ENCODE data around the gene CASKIN1.

The CASKIN1 gene

GRCh38 chr16:2190659-2191445 is 5.6 kb downstream of the CASKIN1 start:
- DNase-seq, result no peak

GRCh38 chr16:2190002-2190658 is 6.3 kb downstream of the CASKIN1 start:
- DNase-seq, result no peak

DNA sequence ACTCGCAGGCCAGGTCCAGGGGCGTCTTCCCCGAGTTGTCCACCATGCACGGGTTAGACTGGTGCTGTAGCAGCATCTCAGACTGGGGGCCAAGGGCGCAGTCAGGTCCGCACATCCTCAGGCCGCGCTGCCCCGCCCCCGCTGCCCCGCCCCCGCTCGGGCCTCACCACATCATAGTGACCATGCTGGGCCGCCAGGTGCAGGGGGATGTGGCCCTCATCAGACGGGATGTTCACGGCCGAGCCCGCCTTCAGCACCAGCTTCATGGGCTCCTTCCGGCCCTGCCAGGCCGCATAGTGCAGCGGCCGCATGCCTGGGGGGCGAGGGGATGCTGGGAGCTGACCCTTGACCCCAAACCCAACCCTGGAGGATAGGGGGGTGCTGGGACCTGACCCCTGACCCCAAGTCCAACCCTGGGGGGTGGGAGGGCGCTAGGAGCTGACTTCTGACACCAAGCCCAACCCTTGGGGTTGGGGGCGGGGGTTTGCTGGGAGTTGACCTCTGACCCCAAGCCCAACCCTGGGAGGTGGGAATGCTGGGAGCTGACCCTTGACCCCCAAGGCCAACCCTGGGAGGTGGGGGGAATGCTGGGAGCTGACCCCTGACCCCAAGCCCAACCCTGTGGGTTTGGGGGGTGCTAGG is 7.0 kb downstream of the CASKIN1 start:
- no peak for DNase-seq

DNA sequence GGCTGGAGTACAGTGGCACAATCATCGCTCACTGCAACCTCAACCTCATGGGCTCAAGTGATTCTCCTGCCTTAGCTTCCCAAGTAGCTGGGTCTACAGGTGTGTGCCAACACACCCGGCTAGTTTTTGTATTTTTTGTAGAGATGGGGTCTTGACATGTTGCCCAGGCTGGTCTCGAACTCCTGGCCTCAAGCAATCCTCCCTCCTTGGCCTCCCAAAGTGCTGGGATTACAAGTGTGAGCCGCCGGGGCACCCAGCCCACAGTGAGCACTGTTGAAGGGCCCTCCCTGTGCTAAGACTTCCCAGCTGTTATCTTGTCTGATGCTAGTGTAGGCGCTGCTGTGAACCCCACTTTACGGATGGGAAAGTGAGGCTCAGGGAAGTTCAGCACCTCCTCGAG is 8.0 kb downstream of the CASKIN1 start:
- no peak for DNase-seq

DNA sequence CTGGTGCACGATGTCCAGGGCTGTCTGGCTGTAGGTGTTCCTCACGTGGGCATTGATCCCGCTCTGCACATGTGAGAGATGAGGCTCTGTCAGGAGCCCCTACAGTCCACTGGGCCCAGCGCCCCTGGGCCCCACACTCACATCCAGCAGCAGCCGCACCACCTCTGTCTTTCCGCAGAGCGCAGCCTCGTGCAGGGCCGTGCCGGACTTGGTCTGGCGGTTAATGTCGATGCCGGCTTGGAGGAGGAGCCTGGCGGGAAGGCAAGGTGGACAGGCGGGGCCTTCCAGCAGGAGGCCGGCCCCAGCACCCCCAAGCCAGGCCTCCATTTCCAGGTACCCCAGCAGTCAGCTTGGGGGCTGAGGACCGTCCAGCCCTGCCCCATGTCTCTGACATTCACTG is 9.2 kb downstream of the CASKIN1 start:
- DNase-seq, result no peak

DNA sequence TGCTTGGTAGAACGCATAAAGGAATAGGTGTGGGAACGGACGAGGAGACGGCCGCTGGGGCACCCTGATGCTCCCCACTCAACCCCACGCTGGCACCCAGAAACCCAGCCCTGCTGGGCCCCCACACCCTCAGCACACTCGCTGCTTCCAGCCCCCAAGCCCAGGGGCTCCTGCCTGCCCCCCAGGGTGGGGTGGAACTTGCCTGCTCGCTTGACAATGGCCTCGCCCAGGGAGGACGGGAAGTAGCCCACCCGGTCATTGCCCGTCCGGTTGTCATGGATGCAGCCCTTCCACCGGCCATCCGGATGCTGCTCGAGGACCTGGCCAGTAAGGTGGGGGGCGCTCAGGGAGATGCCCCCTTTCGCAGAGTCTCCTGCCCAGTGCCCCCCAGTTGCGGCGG is 9.9 kb downstream of the CASKIN1 start:
- no peak for DNase-seq

DNA sequence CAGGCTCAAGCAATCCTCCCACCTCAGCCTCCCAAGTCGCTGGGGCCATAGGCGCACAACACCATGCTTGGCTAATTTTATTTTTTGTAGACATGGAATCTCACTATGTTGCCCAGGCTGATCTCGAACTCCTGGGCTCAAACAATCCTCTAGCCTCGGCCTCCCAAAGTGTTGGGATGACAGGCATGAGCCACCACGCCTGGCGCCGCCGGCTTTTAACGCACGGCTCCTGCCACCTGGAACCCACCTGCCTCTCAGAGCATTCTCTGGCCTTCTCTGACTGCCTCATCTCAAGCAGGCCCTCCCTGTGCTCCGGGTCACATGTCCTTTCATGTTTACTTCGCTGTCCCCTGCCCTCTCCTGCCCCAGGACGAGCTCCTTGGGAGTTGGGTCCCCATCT is 10.3 kb downstream of the CASKIN1 start:
- DNase-seq, result no peak

DNA sequence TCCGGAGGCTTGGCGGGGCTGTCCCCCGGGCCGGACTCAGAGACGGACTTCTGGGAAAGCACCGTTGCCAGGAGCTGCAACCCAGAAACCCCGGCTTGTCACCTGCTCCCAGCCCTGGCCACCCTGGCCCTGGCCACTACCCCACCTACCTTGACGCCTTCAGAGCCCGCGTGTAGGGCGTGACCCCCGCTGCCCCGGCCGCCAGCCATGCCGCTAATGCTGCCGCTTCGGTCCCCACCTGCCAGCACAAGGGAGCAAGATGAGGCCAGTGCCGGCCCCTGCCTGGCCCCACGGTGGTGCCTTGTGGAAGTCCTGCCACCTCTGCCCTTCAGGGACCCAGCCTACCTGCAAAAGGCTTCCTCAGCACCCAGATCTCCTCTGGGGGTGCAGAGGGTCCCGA is 11.4 kb downstream of the CASKIN1 start:
- no peak for DNase-seq

DNA sequence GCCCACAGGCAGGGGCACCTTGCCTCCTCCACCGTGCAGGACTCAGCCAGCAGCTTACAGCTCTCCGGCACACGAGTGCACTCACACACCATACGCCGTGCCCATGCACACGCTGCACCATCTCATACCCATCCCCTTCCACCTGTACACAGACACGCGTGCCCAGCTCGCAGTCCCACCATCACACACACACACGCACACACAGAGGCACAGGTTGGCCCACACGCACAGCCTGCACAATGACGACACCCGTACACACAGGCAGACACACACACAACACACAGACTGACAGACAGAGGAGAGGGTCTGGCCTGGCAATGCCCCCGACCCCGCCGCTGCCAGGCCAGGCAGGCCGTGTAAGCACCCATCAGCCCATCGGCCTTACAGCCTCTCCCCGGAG is 12.1 kb downstream of the CASKIN1 start:
- DNase-seq, result no peak

GRCh38 chr16:2183671-2184070 is 12.7 kb downstream of the CASKIN1 start:
- no peak for DNase-seq

DNA sequence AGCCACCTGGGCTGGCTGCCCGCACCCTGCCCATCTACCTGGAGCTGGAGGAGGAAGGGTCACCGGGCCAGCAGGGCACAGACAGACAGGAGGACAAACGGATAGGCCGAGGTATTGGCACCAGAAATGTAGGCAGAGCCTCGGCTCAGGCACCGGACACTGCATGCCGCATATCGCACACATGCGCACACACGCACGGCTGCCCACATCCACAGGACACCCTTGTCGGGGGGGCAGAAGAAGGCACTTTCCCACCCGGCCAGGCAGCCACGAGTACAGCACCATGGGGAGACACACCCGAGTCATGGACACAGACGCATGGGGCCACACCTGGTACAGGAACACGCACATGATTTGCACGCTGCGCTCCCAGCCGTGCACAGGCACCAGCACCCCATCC is 14.5 kb downstream of the CASKIN1 start:
- no peak for DNase-seq

DNA sequence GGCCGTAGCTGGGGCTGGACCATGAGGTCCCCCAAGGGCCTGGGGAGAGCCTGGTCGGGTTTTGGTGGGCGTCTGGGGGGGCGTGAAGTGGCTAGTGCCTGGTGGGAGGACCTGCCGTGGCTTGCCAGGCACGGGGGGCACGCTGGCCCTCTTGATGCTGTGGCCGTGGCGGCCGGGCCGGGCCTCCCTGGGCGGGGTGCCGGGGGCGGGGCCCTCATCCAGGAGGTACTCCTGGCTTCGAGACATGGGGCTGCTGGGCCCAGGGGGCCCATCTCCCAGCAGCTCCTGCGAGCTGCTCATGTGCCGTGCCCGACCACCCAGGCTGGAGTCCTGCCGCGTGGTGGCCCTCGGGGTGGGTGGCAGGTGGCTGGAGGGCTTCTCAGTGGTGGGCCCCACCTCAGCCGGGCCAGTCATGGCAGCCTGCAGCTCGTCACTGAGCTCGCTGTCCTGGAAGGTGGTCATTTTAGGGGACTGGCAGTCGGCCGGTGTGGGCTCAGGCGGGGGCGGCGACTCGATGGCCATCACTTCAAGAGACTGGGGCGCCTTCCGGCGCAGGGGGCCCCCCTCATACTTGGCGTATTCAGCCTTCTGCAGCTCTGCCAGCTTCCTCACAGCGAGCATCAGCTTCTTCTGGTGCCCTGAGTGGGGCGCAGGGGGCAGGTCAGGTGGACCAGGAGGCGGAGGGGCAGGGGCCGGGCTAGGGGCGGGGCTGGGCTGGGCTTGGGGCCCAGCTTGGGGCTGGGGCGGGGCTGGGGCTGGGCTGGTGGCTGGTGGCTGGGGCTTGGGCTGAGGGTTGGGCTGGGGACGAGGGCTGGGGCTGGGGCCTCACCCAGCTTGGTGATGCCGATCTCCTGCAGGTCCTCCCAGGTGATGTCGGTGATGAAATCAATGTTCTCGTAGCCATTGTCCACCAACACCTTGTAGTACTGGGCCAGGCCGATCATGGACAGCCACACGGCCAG is 15.2 kb downstream of the CASKIN1 start:
- DNase-seq, result no peak

DNA sequence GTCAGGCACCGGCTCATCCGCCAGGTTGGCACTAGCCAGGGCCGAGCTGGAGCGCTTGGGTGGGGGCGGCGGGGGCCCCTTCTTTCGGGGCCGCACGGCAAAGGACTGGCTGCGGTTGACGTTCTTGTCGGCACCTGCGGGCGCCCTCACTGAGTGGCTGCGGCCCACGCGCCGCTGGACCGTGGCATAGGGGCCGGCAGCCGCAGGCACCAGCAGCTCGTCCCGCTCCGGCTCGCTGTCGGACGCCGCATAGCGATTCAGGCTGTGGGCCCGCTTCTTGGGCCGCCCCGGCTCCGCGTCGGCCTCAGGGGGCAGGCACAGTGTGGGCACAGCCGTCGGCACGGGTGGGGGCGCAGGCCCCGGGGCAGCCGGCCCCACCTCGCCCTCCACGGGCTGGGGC is 15.9 kb downstream of the CASKIN1 start:
- DNase-seq, result no peak

- no peak for DNase-seq
These were observed 16.8 kb downstream of the CASKIN1 start for GRCh38 chr16:2179576-2179975.

- no peak for DNase-seq
These were observed 17.3 kb downstream of the CASKIN1 start for GRCh38 chr16:2179107-2179501.

DNA sequence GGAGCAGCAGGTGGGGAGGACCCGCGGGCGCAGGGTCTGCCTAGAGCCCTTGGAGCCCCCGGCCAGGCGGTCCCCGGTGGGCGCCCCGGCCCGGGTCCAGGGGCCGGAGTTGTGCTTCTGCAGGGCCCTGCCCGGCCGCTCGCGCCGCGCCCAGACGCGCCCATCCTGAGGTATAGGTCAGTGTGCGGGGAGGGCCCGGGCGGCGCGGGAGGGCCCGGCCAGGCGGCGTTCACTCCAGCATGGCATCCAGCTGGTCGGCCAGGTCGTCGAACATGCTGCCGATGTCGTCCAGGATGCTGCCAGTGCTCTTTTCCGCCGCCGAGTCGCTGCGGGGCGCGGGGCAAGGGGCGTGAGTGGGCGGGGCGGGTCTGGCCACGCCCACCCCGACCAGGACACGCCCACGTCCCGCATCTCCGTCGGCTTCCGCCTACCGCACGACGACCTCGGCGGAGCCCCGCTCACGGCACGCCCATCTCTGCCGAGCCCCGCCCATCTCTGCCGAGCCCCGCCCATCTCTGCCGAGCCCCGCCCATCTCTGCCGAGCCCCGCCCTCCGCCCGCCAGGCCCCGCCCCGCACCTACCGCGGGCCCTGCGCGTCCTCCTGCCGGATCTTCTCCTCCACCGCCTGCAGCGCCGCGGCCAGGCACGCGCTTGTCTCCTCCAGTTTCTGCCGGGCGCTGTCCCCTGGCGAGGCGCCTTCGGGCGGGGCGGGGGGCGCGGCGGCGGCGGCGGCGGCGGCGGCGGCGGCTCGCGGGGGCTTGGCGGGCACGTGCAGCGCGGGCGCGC is 17.9 kb downstream of the CASKIN1 start:
- DNase-seq, result no peak

DNA sequence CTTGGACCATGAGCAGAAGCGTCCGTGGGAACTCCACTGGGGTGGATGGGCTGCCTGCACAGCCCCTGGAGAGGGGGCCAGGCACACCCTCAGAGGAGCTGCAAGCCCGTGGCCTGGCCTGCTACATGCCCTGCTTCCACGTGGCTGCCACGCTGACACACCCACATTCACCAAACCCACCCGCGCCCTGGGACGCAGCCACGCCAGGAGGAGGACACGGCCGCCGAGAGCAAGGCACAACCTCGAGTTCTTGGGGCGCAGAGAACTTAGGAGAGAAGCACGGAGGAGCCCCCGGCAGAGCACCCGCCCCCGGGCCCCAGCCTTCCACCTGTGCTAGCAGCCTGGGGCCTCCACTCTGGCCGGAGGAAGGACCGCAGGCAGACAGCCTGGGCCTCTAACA is 18.8 kb downstream of the CASKIN1 start:
- DNase-seq, result no peak

DNA sequence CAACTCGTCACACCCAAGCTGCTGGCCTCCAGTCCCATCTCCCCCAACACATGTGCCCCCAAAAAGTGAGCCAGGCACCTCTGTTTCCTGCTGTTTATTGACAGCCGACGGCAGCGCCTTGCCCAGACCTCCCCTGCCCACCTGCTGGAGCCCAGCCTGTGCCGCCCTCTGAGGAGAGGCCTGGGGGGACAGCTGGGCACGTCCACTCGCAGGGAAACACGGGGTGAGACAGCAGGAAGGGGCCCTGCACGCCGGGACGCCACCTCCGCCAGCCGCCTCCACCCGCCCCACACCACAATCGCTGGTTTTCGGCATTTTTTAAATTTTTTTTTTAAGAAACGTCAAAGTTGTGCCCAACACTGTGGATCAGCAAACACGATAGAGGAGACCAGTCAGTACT is 19.3 kb downstream of the CASKIN1 start:
- DNase-seq, result no peak

- no peak for DNase-seq
These were observed 20.4 kb downstream of the CASKIN1 start for GRCh38 chr16:2176047-2176446.

DNA sequence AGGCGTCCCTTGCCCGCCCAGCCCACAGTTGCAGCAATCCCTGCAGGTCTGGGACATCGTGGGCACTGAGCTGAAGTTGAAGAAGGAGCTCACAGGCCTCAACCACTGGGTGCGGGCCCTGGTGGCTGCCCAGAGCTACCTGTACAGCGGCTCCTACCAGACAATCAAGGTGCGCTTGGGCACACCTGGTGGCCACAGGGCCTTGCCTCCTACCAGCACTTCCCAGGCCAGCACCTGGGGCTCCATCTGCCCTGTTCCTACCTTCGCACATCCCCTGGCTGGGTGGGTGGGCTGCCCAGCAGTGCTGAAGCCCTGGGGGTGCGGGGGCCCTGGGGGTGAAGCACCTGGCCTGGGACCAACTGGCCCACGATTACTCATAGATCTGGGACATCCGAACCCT is 21.0 kb downstream of the CASKIN1 start:
- DNase-seq, result no peak

DNA sequence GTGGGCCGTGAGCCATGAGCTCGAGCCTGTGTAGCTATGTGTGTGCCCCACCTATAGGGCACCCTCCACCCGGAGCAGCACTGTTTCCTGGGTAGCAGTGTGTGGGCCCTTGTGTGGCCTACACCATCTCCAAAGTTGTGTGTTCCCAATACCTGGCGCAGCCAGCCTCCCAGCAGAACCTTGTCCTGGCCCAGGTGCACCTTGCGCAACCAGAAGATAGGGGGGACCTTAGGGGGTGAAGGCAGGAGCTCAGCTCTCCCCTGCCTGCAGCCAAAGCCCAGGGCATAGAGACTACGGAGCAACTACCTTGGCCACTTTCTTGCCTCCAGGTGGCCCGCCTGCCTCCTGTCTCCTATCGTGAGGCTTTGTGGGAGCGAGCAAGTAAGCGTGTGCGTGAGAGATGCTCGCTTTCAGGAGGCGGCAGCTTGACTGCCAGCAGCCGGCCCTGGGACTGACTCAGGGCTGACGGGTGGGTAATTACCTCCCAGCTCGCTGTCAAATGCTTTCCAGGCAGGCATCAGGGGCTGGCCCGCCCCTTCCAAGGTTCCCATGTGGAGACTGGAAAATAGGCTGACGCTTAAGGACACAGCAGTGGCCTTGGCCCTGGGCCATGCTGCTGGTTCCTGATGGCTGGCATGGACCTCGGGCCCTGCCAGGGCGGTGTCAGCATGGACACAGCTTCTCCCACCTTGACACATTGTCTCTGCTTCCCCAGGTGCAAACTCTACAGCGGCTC is 21.8 kb downstream of the CASKIN1 start:
- no peak for DNase-seq

GRCh38 chr16:2173916-2174315 is 22.5 kb downstream of the CASKIN1 start:
- no peak for DNase-seq

All from SHP77 (cell line).